ENCODE data around the gene MYL11. TPM values are rescaled to one million over a fixed set of nuclear protein-coding genes. Genes with fewer than 3 reads are reported as not detected.

Gene MYL11
- polyA plus RNA-seq, 2 of the 4 experiments (the other 2 are of a cell fraction) = 0.46 TPM; not detected in 1

DNA sequence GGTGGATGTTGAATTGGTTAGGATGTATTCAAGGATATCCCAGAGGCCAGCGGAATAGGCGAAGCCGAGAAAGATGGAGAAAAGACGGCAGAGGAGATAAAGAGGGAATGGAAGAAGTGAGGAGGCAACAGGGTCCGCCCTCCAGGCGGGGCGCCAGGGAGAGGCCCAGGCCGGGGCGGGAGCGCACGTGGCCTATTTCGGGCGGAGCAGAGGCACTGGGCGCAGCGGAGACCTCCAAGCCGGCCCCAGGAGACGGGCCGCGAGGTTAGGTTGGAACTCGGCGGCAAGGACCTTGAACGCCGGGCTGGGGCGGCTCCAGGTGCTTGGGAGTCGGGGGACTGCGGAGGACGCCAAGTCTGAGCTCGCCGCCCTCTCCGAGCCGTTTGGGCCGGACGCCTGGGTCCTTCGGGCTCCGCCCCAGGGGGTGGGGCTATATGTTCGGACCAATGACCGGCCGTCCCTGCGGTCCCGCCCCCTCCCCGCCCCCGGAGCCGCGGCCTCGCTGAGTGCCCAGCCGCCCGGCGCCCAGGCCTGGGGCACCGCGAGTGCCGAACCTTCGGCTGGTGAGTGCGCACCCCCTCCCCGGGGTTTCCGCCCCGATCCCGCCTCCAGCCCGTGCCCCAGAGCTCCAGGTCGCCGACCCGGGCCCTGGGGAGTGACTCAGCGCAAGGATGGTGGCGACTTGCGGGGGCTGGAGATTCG is 32.7 kb downstream of the MYL11 start, which contains the start of gene ZNF771 (continued):
- TF ChIP-seq TP53 (CRISPR knock-in tag; IDR thresholded peaks at IDR 0.05) (peak; percentile 18; the same call in 1 of the 2 replicates), FOXS1 (CRISPR knock-in tag; IDR thresholded peaks at IDR 0.05) (no peak), GATA3 (IDR thresholded peaks at IDR 0.05; ENCODE audit: borderline replicate concordance) (no peak), MAZ (IDR thresholded peaks at IDR 0.05; ENCODE audit: borderline replicate concordance, low read depth, low read length) (no peak), EHMT2 (IDR thresholded peaks at IDR 0.05; ENCODE audit: low read depth) (no peak), HDAC2 (IDR thresholded peaks at IDR 0.05) (no peak), POLR2A (IDR thresholded peaks at IDR 0.05; ENCODE audit: low read length) (peak; percentile 69), KDM5A (IDR thresholded peaks at IDR 0.05) (no peak), JUN (IDR thresholded peaks at IDR 0.05) (peak; percentile 31 to 93; a peak in 3 of 5 replicates), ZC3H11A (IDR thresholded peaks at IDR 0.05) (no peak), FOSB (CRISPR knock-in tag; IDR thresholded peaks at IDR 0.05) (no peak), EP300 (IDR thresholded peaks at IDR 0.05) (no peak), HOXB13 (CRISPR knock-in tag; IDR thresholded peaks at IDR 0.05; ENCODE audit: low read depth) (no peak), HES2 (IDR thresholded peaks at IDR 0.05) (no peak), HEYL (CRISPR knock-in tag; IDR thresholded peaks at IDR 0.05) (no peak), ATOH8 (CRISPR knock-in tag; IDR thresholded peaks at IDR 0.05; ENCODE audit: low read depth) (no peak), TFCP2L1 (CRISPR knock-in tag; IDR thresholded peaks at IDR 0.05) (no peak), HOXB5 (CRISPR knock-in tag; IDR thresholded peaks at IDR 0.05) (no peak), POLR2AphosphoS2 (conservative IDR thresholded peaks at IDR 0.05; ENCODE audit: low read length) (no peak), USF2 (IDR thresholded peaks at IDR 0.05) (peak; percentile 82), CBX2 (IDR thresholded peaks at IDR 0.05; ENCODE audit: borderline replicate concordance, low read depth) (no peak), SMC3 (IDR thresholded peaks at IDR 0.05) (no peak; the same call in 2 of the 3 replicates), E2F6 (IDR thresholded peaks at IDR 0.05; ENCODE audit: borderline replicate concordance, low read depth) (peak; percentile 60; the same call in 1 of the 2 replicates), CTCF (IDR thresholded peaks at IDR 0.05) (no peak), ESRRA (IDR thresholded peaks at IDR 0.05; ENCODE audit: borderline replicate concordance, low read length) (no peak)
